Fibroblast of lung (primary cell): ENCODE results near the gene SACS.

ENCODE experiments used
- CTCF ChIP-seq, 2 donors: IDR thresholded peaks in 1 of 2; conservative IDR thresholded peaks in 1 of 2; 1 replicate in 1 of 2; 2 replicates in 1 of 2; pipeline ENCODE4 v1.5.1; 2011 to 2012; ENCODE audit warnings: low read length in 2 of 2, control low read depth in 1 of 2, inconsistent platforms in 1 of 2, low read depth in 1 of 2, mild to moderate bottlenecking in 1 of 2
- EZH2 ChIP-seq: IDR thresholded peaks from 2 replicates; pipeline ENCODE4 v1.5.1; 2012; ENCODE audit warnings: low read length, control low read depth, mild to moderate bottlenecking; ENCODE audit errors: missing control alignments

DNA sequence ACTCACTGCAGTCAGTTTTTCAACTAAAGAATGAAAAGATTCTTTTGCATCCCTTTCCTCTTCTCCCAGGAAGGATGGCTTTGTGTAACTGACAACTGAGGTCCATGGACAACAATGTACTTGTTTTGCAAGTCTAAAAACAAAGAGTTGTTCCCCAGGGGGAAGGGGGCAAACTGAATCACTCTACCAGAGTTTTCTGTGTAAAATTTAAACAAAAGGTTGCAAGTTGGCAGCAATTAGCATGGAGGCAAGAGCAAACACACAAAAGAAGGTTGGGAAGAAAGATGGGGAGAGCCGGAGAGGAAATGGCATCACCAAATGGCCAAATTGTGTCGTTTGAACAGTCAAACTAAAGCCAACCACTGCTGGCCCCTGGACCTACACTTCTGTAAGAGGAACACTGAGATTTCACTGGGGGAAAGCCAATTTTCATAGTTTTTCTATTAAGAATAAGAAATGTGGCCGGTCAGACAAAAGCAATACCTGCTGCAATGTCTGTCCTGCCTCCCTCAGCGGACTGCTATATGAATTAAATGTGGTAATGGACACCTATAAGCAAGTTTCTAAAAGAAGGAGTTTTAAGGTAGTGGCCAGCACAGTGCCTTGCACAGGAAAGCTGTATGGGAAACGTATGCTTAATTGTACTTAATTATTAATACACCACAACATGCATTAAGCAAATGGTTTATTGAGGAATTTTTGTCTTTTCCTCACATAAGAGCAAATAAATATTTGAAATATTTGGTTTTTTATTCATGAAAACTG, 16.1 kb upstream of the SACS start:
- no peak for TF ChIP-seq CTCF (conservative IDR thresholded peaks at IDR 0.05 in 1 of 2, IDR thresholded peaks at IDR 0.05 in 1 of 2; ENCODE audit: low read depth in 1 of 2, low read length in 2 of 2)
- no peak for TF ChIP-seq EZH2
